GM21825 (cell line): ENCODE measurements around the gene LPO.

Source experiments
- ATAC-seq: cut with Tn5 transposase; IDR thresholded peaks from one replicate; pipeline ENCODE4 v1.9.1; 2021; ENCODE audit warnings: mild to moderate bottlenecking, moderate library complexity; ENCODE audit not compliant: unreplicated experiment

Gene LPO

GRCh38 chr17:58277107-58277801 lies 38.9 kb downstream of the LPO start:
- ATAC-seq = no peak

GRCh38 chr17:58277802-58278595 lies 39.6 kb downstream of the LPO start:
- no peak for ATAC-seq

- no peak for ATAC-seq
Measured at GRCh38 chr17:58278661-58279015, 40.3 kb downstream of the LPO start.

- no peak for ATAC-seq
Measured at GRCh38 chr17:58279016-58279711, 40.8 kb downstream of the LPO start.

- ATAC-seq = no peak
Measured at GRCh38 chr17:58279736-58280479, 41.5 kb downstream of the LPO start.

GRCh38 chr17:58280480-58281217 lies 42.3 kb downstream of the LPO start, which contains the start of gene MPO:
TSS of gene MPO (minus strand) at chr17:58280935. CDS start at chr17:58280758, 177 bp downstream.
- no peak for ATAC-seq

- ATAC-seq = no peak
Measured at GRCh38 chr17:58281511-58282011, 43.2 kb downstream of the LPO start.

GRCh38 chr17:58282442-58282841 lies 44.1 kb downstream of the LPO start:
- no peak for ATAC-seq

- no peak for ATAC-seq
Measured at GRCh38 chr17:58283674-58284612, 45.6 kb downstream of the LPO start.

- no peak for ATAC-seq
Measured at GRCh38 chr17:58284613-58285421, 46.4 kb downstream of the LPO start.

- ATAC-seq = no peak
Measured at GRCh38 chr17:58285422-58285810, 47.0 kb downstream of the LPO start.

GRCh38 chr17:58289869-58290268 lies 51.5 kb downstream of the LPO start:
- ATAC-seq = no peak

- ATAC-seq = no peak
Measured at GRCh38 chr17:58291246-58291645, 52.9 kb downstream of the LPO start.

- ATAC-seq = no peak
Measured at GRCh38 chr17:58294034-58294433, 55.6 kb downstream of the LPO start.

GRCh38 chr17:58300336-58300735 lies 62.0 kb downstream of the LPO start:
- no peak for ATAC-seq

GRCh38 chr17:58301504-58302150 lies 63.2 kb downstream of the LPO start:
- no peak for ATAC-seq

- no peak for ATAC-seq
Measured at GRCh38 chr17:58302171-58302918, 64.0 kb downstream of the LPO start.
